Activated CD4-positive, alpha-beta T cell treated with anti-CD3 and anti-CD28 coated beads for 36 hours (primary cell): ENCODE measurements around the gene CCDC78. TPM values are rescaled to one million over a fixed set of nuclear protein-coding genes. Genes with fewer than 3 reads are reported as not detected.
A peak's percentile ranks its signal among the peaks of the same experiment; 100 is the strongest.
"Not testable (repeated sequence)": the region's sequence is repeated elsewhere in the genome, so short reads cannot be mapped to it uniquely, and the experiment has no call there.

Source experiments
- ATAC-seq: fragments of 200-7000 bp; cut with Tn5 transposase; one replicate; pipeline ENCODE4 v1.10.0; 2021; ENCODE audit warnings: mild to moderate bottlenecking, moderate library complexity
- CTCF ChIA-PET: fragments of 350-600 bp; sonication (Branson Sonifier 250); formaldehyde crosslinking; loops from one replicate; lab custom pipeline; 2021; ENCODE audit warnings: antibody characterized with exemption; lab: Charles Lee
- POLR2A ChIA-PET: fragments of 350-600 bp; sonication (Branson Sonifier 250); formaldehyde crosslinking; loops from one replicate; lab custom pipeline; 2021; ENCODE audit warnings: antibody characterized with exemption, inconsistent platforms; lab: Charles Lee
- DNase-seq: peaks from one replicate; pipeline ENCODE4 v3.0.0-alpha.2; 2020
- H3K27ac Mint-ChIP-seq: one replicate; pipeline ENCODE4 v1.8.0; 2021; ENCODE audit warnings: mixed read lengths
- H3K27me3 Mint-ChIP-seq: one replicate; pipeline ENCODE4 v1.8.0; 2021; ENCODE audit warnings: mixed read lengths
- H3K36me3 Mint-ChIP-seq: one replicate; pipeline ENCODE4 v1.8.0; 2021; ENCODE audit warnings: low read depth, mixed read lengths
- H3K4me1 Mint-ChIP-seq: one replicate; pipeline ENCODE4 v1.8.0; 2021; ENCODE audit warnings: mixed read lengths
- H3K4me3 Mint-ChIP-seq: one replicate; pipeline ENCODE4 v1.8.0; 2021; ENCODE audit warnings: mild to moderate bottlenecking, moderate library complexity, mixed read lengths
- H3K9me3 Mint-ChIP-seq: one replicate; pipeline ENCODE4 v1.8.0; 2021; ENCODE audit warnings: low read depth, mixed read lengths
- intact Hi-C, 2 experiments: fragments of 100-400 bp; cut with DNase I in 1 of 2; cut with micrococcal nuclease in 1 of 2; formaldehyde crosslinking; loops; one replicate each; pipeline versions ENCODE4 v1.14.2 to v1.15.1; 2022 to 2024; cut with DNase I, micrococcal nuclease
- total RNA-seq, 2 experiments: library from RNA; stranded (reverse); gene quantifications; one replicate each; pipeline ENCODE4 v1.2.3, GENCODE V29; 2021

Gene CCDC78
- total RNA-seq, 2 experiments from 2014 or later: 1.8 to 2.4 TPM

GRCh38 chr16:759110-759910, 33.1 kb upstream of the CCDC78 start:
- ChIA-PET CTCF (interaction anchor here (0.9 kb wide), 1 partner anchor 47 kb away, joined by 4 read pairs; no protein-coding TSS in a partner anchor), POLR2A (no interaction called here)
- Mint-ChIP-seq H3K4me3 (no peak overlapping the region), H3K9me3 (peaks cover 4% of the 10 kb centered on the region), H3K36me3 (no peaks in the 10 kb centered on the region), H3K4me1 (no peaks in the 10 kb centered on the region), H3K27me3 (peaks cover 9% of the 10 kb centered on the region), H3K27ac (no peak overlapping the region)
- ATAC-seq (no peak), DNase-seq (no peak)
- intact Hi-C loops: no loop called here

- CTCF ChIA-PET: interaction anchor here (0.8 to 1.6 kb wide), 2 partner anchors 16 to 44 kb away, joined by 3 read pairs; partner anchors contain the start of gene CIAO3
- intact Hi-C loops: no loop called here
- H3K9me3 Mint-ChIP-seq: peaks cover 4% of the 10 kb centered on the region
- H3K27me3 Mint-ChIP-seq: peaks cover 9% of the 10 kb centered on the region
- no peak for DNase-seq
- H3K27ac Mint-ChIP-seq: no peak overlapping the region
- no peaks in the 10 kb centered on the region for H3K36me3 Mint-ChIP-seq
- POLR2A ChIA-PET: no interaction called here
- ATAC-seq: peak; percentile 77
- no peak overlapping the region for H3K4me3 Mint-ChIP-seq
- H3K4me1 Mint-ChIP-seq: no peaks in the 10 kb centered on the region
Measured at GRCh38 chr16:756428-756827, 30.2 kb upstream of the CCDC78 start.

- no peaks in the 10 kb centered on the region for H3K36me3 Mint-ChIP-seq
- DNase-seq: no peak
- H3K27ac Mint-ChIP-seq: no peak overlapping the region
- ChIA-PET POLR2A (no interaction called here), CTCF (no interaction called here)
- H3K4me3 Mint-ChIP-seq: no peak overlapping the region
- ATAC-seq: no peak
- no peaks in the 10 kb centered on the region for H3K4me1 Mint-ChIP-seq
- H3K9me3 Mint-ChIP-seq: peaks cover 4% of the 10 kb centered on the region
- peaks cover 9% of the 10 kb centered on the region for H3K27me3 Mint-ChIP-seq
- intact Hi-C loops: no loop called here
Measured at GRCh38 chr16:754656-755055, 28.4 kb upstream of the CCDC78 start.

- H3K36me3 Mint-ChIP-seq, POLR2A ChIA-PET, DNase-seq, H3K27me3 Mint-ChIP-seq, ATAC-seq, H3K9me3 Mint-ChIP-seq, H3K27ac Mint-ChIP-seq, H3K4me1 Mint-ChIP-seq, intact Hi-C loops, CTCF ChIA-PET, H3K4me3 Mint-ChIP-seq: not testable (repeated sequence)
Measured at GRCh38 chr16:754121-754607, 27.9 kb upstream of the CCDC78 start.

- no peak overlapping the region for H3K27ac Mint-ChIP-seq
- ChIA-PET POLR2A (no interaction called here), CTCF (interaction anchor here (0.6 kb wide), 1 partner anchor 10 kb away, joined by 3 read pairs; no protein-coding TSS in a partner anchor)
- H3K9me3 Mint-ChIP-seq: peaks cover 4% of the 10 kb centered on the region
- ATAC-seq: no peak
- no peaks in the 10 kb centered on the region for H3K36me3 Mint-ChIP-seq
- no peak for DNase-seq
- no peak overlapping the region for H3K4me3 Mint-ChIP-seq
- peaks cover 5% of the 10 kb centered on the region for H3K27me3 Mint-ChIP-seq
- H3K4me1 Mint-ChIP-seq: no peaks in the 10 kb centered on the region
- intact Hi-C loops: no loop called here
Measured at GRCh38 chr16:752007-752312, 25.7 kb upstream of the CCDC78 start.

GRCh38 chr16:751152-752006, 25.1 kb upstream of the CCDC78 start:
- Mint-ChIP-seq H3K4me1 (no peaks in the 10 kb centered on the region), H3K27me3 (peaks cover 3% of the 10 kb centered on the region), H3K4me3 (no peak overlapping the region), H3K9me3 (peaks cover 2% of the 10 kb centered on the region), H3K27ac (no peak overlapping the region), H3K36me3 (no peaks in the 10 kb centered on the region)
- ChIA-PET CTCF (interaction anchor here (0.5 kb wide), 1 partner anchor 62 kb away, joined by 3 read pairs; the partner anchor contains the start of gene WDR24), POLR2A (interaction anchor here (0.7 kb wide), 1 partner anchor 13 kb away, joined by 4 read pairs; no protein-coding TSS in a partner anchor)
- DNase-seq (no peak), ATAC-seq (no peak)
- intact Hi-C loops: no loop called here

GRCh38 chr16:750485-750884, 24.2 kb upstream of the CCDC78 start:
- H3K9me3 Mint-ChIP-seq: no peaks in the 10 kb centered on the region
- ATAC-seq (no peak), DNase-seq (no peak)
- H3K36me3 Mint-ChIP-seq: no peaks in the 10 kb centered on the region
- no peak overlapping the region for H3K4me3 Mint-ChIP-seq
- POLR2A ChIA-PET: no interaction called here
- no peak overlapping the region for H3K27ac Mint-ChIP-seq
- H3K4me1 Mint-ChIP-seq: no peaks in the 10 kb centered on the region
- CTCF ChIA-PET: interaction anchor here (0.5 kb wide), 1 partner anchor 61 kb away, joined by 3 read pairs; the partner anchor contains the start of gene WDR24
- H3K27me3 Mint-ChIP-seq: peaks cover 2% of the 10 kb centered on the region
- intact Hi-C loops: no loop called here

- Mint-ChIP-seq H3K36me3 (no peaks in the 10 kb centered on the region), H3K27me3 (no peaks in the 10 kb centered on the region), H3K4me3 (no peak overlapping the region), H3K9me3 (no peaks in the 10 kb centered on the region), H3K4me1 (no peaks in the 10 kb centered on the region), H3K27ac (no peak overlapping the region)
- ATAC-seq (no peak), DNase-seq (no peak)
- CTCF ChIA-PET: interaction anchor here (0.6 kb wide), 1 partner anchor 24 kb away, joined by 3 read pairs; no protein-coding TSS in a partner anchor
- POLR2A ChIA-PET: interaction anchor here (0.6 kb wide), 1 partner anchor 320 kb away, joined by 5 read pairs; no protein-coding TSS in a partner anchor
- intact Hi-C loops: no loop called here
Measured at GRCh38 chr16:749010-749409, 22.8 kb upstream of the CCDC78 start.

GRCh38 chr16:747978-748746, 21.9 kb upstream of the CCDC78 start:
- Mint-ChIP-seq H3K36me3 (no peaks in the 10 kb centered on the region), H3K27me3 (no peaks in the 10 kb centered on the region), H3K4me1 (no peaks in the 10 kb centered on the region), H3K9me3 (no peaks in the 10 kb centered on the region), H3K27ac (no peak overlapping the region), H3K4me3 (no peak overlapping the region)
- ATAC-seq: no peak
- intact Hi-C loops: no loop called here
- POLR2A ChIA-PET: no interaction called here
- CTCF ChIA-PET: interaction anchor here (0.7 kb wide), 1 partner anchor 130 kb away, joined by 3 read pairs; no protein-coding TSS in a partner anchor
- no peak for DNase-seq

- Mint-ChIP-seq H3K9me3 (no peaks in the 10 kb centered on the region), H3K27ac (no peak overlapping the region), H3K36me3 (no peaks in the 10 kb centered on the region), H3K4me3 (no peak overlapping the region), H3K27me3 (no peaks in the 10 kb centered on the region), H3K4me1 (no peaks in the 10 kb centered on the region)
- CTCF ChIA-PET: no interaction called here
- ATAC-seq: no peak
- POLR2A ChIA-PET: no interaction called here
- no peak for DNase-seq
- intact Hi-C loops: no loop called here
Measured at GRCh38 chr16:746637-747036, 20.4 kb upstream of the CCDC78 start.

- no peak overlapping the region for H3K4me3 Mint-ChIP-seq
- intact Hi-C loops: no loop called here
- no peaks in the 10 kb centered on the region for H3K9me3 Mint-ChIP-seq
- ATAC-seq: no peak
- no peaks in the 10 kb centered on the region for H3K27me3 Mint-ChIP-seq
- DNase-seq: peak; percentile 56
- no peaks in the 10 kb centered on the region for H3K4me1 Mint-ChIP-seq
- H3K36me3 Mint-ChIP-seq: no peaks in the 10 kb centered on the region
- ChIA-PET POLR2A (interaction anchor here (0.6 kb wide), 1 partner anchor 32 kb away, joined by 4 read pairs; no protein-coding TSS in a partner anchor), CTCF (interaction anchor here (0.7 to 1.4 kb wide), 3 partner anchors 38 to 403 kb away, joined by 3 to 4 read pairs (median 3); no protein-coding TSS in a partner anchor)
- H3K27ac Mint-ChIP-seq: no peak overlapping the region
Measured at GRCh38 chr16:745739-746138, 19.5 kb upstream of the CCDC78 start.
